Breast epithelium (tissue), 3 donors: ENCODE results near the gene PRKCE.

ENCODE experiments used
- CTCF ChIP-seq, 3 donors: fragments of 450-650 bp; IDR thresholded peaks; one replicate each; pipeline ENCODE4 v1.5.1; 2016 to 2017; ENCODE audit warnings: antibody characterized with exemption in 3 of 3, mild to moderate bottlenecking in 3 of 3, moderate library complexity in 3 of 3
- POLR2AphosphoS5 ChIP-seq, 3 donors: sonication (generic); formaldehyde crosslinking; IDR thresholded peaks; one replicate each; pipeline ENCODE4 v1.6.1; 2017; ENCODE audit warnings: antibody characterized with exemption in 3 of 3

GRCh38 chr2:46227022-46227421 is 575.5 kb downstream of the PRKCE start:
- TF ChIP-seq CTCF (IDR thresholded peaks at IDR 0.05): no peak
- no peak for TF ChIP-seq POLR2AphosphoS5 (IDR thresholded peaks at IDR 0.05)
